Breast epithelium (tissue), 4 donors: ENCODE data around the gene ANTXR2. TPM values are rescaled to one million over a fixed set of nuclear protein-coding genes. Genes with fewer than 3 reads are reported as not detected.

Experiments used
- DNase-seq, 2 donors: peaks; one replicate each; pipeline ENCODE4 v3.0.0-alpha.2; 2019; ENCODE audit warnings: low spot score in 2 of 2
- H3K27ac ChIP-seq, 2 donors: fragments of 200-600 bp; sonication (generic) in 1 of 2; one replicate each; pipeline ENCODE4 v1.5.1; 2016 to 2019; ENCODE audit warnings: mild to moderate bottlenecking in 1 of 2
- H3K27me3 ChIP-seq, 2 donors: fragments of 200-600 bp; sonication (generic) in 1 of 2; one replicate each; pipeline versions ENCODE4 v1.5.1 to v1.6.0; 2017 to 2019; ENCODE audit warnings: control low read depth in 1 of 2, mild to moderate bottlenecking in 1 of 2
- H3K36me3 ChIP-seq: fragments of 200-600 bp; one replicate; pipeline ENCODE4 v1.5.1; 2019
- H3K4me1 ChIP-seq, 2 donors: fragments of 200-600 bp; sonication (generic); one replicate each; pipeline ENCODE4 v1.5.1; 2016 to 2019; ENCODE audit warnings: control low read depth in 1 of 2
- H3K4me3 ChIP-seq, 3 donors: fragments of 200-600 bp; sonication (generic); 1 replicate in 2 of 3; 2 replicates in 1 of 3; pipeline ENCODE4 v1.5.1; 2016 to 2019; ENCODE audit warnings: mild to moderate bottlenecking in 3 of 3, moderate library complexity in 2 of 3
- H3K9me3 ChIP-seq, 2 donors: fragments of 200-600 bp; sonication (generic) in 1 of 2; one replicate each; pipeline ENCODE4 v1.5.1; 2016 to 2019; ENCODE audit warnings: control low read depth in 1 of 2
- CTCF ChIP-seq, 3 donors: fragments of 450-650 bp; IDR thresholded peaks; one replicate each; pipeline ENCODE4 v1.5.1; 2016 to 2017; ENCODE audit warnings: antibody characterized with exemption in 3 of 3, mild to moderate bottlenecking in 3 of 3, moderate library complexity in 3 of 3
- POLR2A ChIP-seq: fragments of 450-650 bp; IDR thresholded peaks from one replicate; pipeline ENCODE4 v1.6.1; 2016; ENCODE audit warnings: antibody characterized with exemption, mild to moderate bottlenecking, moderate library complexity
- POLR2AphosphoS5 ChIP-seq, 3 donors: sonication (generic); formaldehyde crosslinking; IDR thresholded peaks; one replicate each; pipeline ENCODE4 v1.6.1; 2017; ENCODE audit warnings: antibody characterized with exemption in 3 of 3
- intact Hi-C: fragments of 100-400 bp; cut with DNase I; formaldehyde crosslinking; loops from one replicate; pipeline ENCODE4 v1.15.1; 2023; ENCODE audit warnings: low total_unique reads
- total RNA-seq, 3 donors: library from RNA; depleted of rRNA; stranded (reverse); fragments of >200 nt; gene quantifications; one replicate each; pipeline ENCODE4 v1.1.0, GENCODE V29; 2016

The ANTXR2 gene
- total RNA-seq, 3 donors from 2014 or later: 55.1 to 229 (median 77.4) TPM

GRCh38 chr4:80029364-80029763, 43.7 kb downstream of the ANTXR2 start:
- no peaks in the 10 kb centered on the region for H3K27me3 ChIP-seq
- no peak for DNase-seq
- H3K4me3 ChIP-seq: no peak overlapping the region
- intact Hi-C loops: no loop called here
- TF ChIP-seq POLR2A (no peak), POLR2AphosphoS5 (IDR thresholded peaks at IDR 0.05) (no peak), CTCF (IDR thresholded peaks at IDR 0.05) (no peak)
- H3K36me3 ChIP-seq: no peaks in the 10 kb centered on the region
- no peak overlapping the region for H3K27ac ChIP-seq
- peaks cover 0 to 3% of the 10 kb centered on the region in 2 donors for H3K4me1 ChIP-seq
- H3K9me3 ChIP-seq: no peaks in the 10 kb centered on the region

- Histone ChIP-seq H3K9me3 (no peaks in the 10 kb centered on the region), H3K4me3 (no peak overlapping the region), H3K4me1 (peaks cover 0 to 3% of the 10 kb centered on the region in 2 donors), H3K36me3 (peaks cover 3% of the 10 kb centered on the region), H3K27me3 (no peaks in the 10 kb centered on the region), H3K27ac (no peak overlapping the region)
- TF ChIP-seq POLR2AphosphoS5 (IDR thresholded peaks at IDR 0.05) (no peak), POLR2A (no peak)
- intact Hi-C loops: no loop called here
- DNase-seq: no peak
Measured at GRCh38 chr4:80027611-80028010, 45.4 kb downstream of the ANTXR2 start.

GRCh38 chr4:80026100-80026499, 46.9 kb downstream of the ANTXR2 start:
- Histone ChIP-seq H3K4me1 (peaks cover 0 to 3% of the 10 kb centered on the region in 2 donors), H3K9me3 (no peaks in the 10 kb centered on the region), H3K27me3 (no peaks in the 10 kb centered on the region), H3K36me3 (peaks cover 3% of the 10 kb centered on the region), H3K4me3 (no peak overlapping the region), H3K27ac (no peak overlapping the region)
- intact Hi-C loops: no loop called here
- no peak for DNase-seq
- TF ChIP-seq CTCF (IDR thresholded peaks at IDR 0.05) (no peak), POLR2AphosphoS5 (IDR thresholded peaks at IDR 0.05) (no peak), POLR2A (no peak)

- Histone ChIP-seq H3K27me3 (no peaks in the 10 kb centered on the region), H3K36me3 (peaks cover 3% of the 10 kb centered on the region), H3K4me3 (no peak overlapping the region), H3K27ac (no peak overlapping the region), H3K9me3 (no peaks in the 10 kb centered on the region), H3K4me1 (peaks cover 0 to 3% of the 10 kb centered on the region in 2 donors)
- TF ChIP-seq POLR2AphosphoS5 (IDR thresholded peaks at IDR 0.05) (no peak), POLR2A (no peak)
- intact Hi-C loops: no loop called here
- DNase-seq: no peak
Measured at GRCh38 chr4:80024335-80024734, 48.7 kb downstream of the ANTXR2 start.

GRCh38 chr4:80022282-80022681, 50.7 kb downstream of the ANTXR2 start:
- Histone ChIP-seq H3K27ac (no peak overlapping the region), H3K36me3 (peaks cover 3% of the 10 kb centered on the region)
- intact Hi-C loops: no loop called here

More at GRCh38 chr4:80022282-80022681, 50.7 kb downstream of the ANTXR2 start:
- Histone ChIP-seq H3K27me3 (no peaks in the 10 kb centered on the region), H3K9me3 (no peaks in the 10 kb centered on the region), H3K4me3 (no peak overlapping the region), H3K4me1 (peaks cover 0 to under 1% of the 10 kb centered on the region in 2 donors)
- DNase-seq: no peak
- no peak for TF ChIP-seq CTCF (IDR thresholded peaks at IDR 0.05)
- no peak for TF ChIP-seq POLR2AphosphoS5 (IDR thresholded peaks at IDR 0.05)
- TF ChIP-seq POLR2A: no peak
